ENCODE results near the gene PPP2R5C.

PPP2R5C gene

DNA sequence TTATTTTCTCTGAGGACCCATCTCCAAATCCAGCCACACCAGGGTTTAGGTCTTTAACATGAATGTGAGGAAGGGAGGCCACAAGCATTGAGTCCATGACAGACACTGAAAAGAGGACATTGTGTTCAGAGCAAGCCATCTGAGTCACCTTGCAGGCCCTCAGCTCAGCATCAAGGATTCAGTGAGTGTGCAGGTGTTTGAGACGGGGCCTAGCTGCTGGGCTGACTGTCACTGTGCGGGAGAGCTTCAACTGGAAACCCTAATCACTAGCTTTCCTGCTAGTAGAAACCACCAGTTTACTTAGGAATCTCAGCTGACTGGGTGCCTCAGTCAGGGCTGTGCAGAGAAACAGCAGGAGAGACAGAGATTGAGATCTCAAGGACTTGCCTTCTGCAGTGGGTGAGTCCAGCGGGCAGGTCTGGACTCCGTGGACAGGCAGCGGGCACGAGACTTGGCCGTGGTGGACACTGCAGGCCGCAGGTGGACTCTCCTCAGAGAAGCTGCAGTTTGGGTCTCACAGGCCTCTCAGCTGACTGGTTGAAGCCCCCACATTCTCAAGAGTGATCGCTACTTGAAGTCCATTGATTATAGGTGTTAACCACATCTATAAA lies 116.8 kb downstream of the PPP2R5C start:
- Histone ChIP-seq H3K4me3 (ENCODE audit: low read length) (peak overlapping the region; percentile 52; the same call in 1 of the 2 replicates), H3K9me3 (ENCODE audit: control insufficient read depth, insufficient read depth, low read length) (no peaks in the 10 kb centered on the region), H3K79me2 (ENCODE audit: control insufficient read depth, low read length) (peaks cover 78% of the 10 kb centered on the region), H3K27me3 (ENCODE audit: control insufficient read depth, low read length) (no peaks in the 10 kb centered on the region), H3K9me2 (replicated peaks; ENCODE audit: control insufficient read depth, low read length) (no peaks in the 10 kb centered on the region), H3K27ac (ENCODE audit: low read depth, low read length) (peak overlapping the region; percentile 100), H3K4me2 (ENCODE audit: low read length) (peak overlapping the region; percentile 59), H3F3A (ENCODE audit: control insufficient read depth, insufficient read depth) (peaks cover 26% of the 10 kb centered on the region), H3K36me3 (ENCODE audit: control insufficient read depth, low read length) (peaks cover 57% of the 10 kb centered on the region), H4K20me1 (ENCODE audit: control insufficient read depth, insufficient read depth, low read depth, low read length) (peaks cover 6% of the 10 kb centered on the region; the same call in 1 of the 2 replicates), H3K4me1 (ENCODE audit: control insufficient read depth, low read length) (peaks cover 58% of the 10 kb centered on the region)
- no peak for TF ChIP-seq EZH2phosphoT487 (IDR thresholded peaks at IDR 0.05; ENCODE audit: borderline replicate concordance, low read length)
- TF ChIP-seq, protein P1, sequence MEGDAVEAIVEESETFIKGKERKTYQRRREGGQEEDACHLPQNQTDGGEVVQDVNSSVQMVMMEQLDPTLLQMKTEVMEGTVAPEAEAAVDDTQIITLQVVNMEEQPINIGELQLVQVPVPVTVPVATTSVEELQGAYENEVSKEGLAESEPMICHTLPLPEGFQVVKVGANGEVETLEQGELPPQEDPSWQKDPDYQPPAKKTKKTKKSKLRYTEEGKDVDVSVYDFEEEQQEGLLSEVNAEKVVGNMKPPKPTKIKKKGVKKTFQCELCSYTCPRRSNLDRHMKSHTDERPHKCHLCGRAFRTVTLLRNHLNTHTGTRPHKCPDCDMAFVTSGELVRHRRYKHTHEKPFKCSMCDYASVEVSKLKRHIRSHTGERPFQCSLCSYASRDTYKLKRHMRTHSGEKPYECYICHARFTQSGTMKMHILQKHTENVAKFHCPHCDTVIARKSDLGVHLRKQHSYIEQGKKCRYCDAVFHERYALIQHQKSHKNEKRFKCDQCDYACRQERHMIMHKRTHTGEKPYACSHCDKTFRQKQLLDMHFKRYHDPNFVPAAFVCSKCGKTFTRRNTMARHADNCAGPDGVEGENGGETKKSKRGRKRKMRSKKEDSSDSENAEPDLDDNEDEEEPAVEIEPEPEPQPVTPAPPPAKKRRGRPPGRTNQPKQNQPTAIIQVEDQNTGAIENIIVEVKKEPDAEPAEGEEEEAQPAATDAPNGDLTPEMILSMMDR (IDR thresholded peaks at IDR 0.05; ENCODE audit: low read depth, low read length, poor library complexity, severe bottlenecking), result no peak

DNA sequence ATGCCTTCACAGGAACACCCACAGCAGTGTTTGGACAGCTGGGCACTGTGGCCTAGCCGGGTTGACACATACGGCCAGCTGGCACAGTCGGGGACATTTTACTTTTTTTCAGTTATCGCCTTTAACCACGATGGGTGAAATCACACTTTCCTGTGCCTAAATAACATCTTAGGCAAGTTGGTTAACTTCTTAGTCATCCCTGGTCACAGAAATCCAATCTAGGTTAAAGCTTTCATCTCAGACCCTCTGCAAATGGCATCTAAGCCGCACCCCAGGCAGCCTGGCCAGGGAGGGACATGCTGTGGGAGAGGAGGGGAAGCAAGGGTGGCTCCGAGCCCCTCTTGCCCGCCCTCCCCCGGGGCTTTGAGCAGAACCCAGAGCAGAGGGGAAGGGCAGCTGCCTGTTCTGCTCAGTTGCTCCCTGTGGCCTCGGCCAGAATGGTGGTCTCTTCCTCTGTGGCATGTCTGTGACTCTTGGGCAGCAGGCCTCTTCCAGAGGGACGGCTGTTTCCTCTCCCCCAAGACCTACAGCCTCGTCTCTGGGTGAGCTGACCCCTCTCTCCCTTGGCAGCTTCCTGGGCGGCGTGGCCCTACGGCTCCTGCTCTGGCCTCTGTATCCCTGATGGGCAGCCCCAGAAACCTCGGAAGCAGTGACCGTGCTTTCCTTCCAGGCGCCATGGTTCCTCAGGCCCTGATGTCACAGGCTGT lies 117.5 kb downstream of the PPP2R5C start:
- peaks cover 24% of the 10 kb centered on the region for H3F3A ChIP-seq (ENCODE audit: control insufficient read depth, insufficient read depth)
- H3K4me2 ChIP-seq (ENCODE audit: low read length), result peak overlapping the region; percentile 59
- peaks cover 58% of the 10 kb centered on the region for H3K36me3 ChIP-seq (ENCODE audit: control insufficient read depth, low read length)
- H3K9me2 ChIP-seq (replicated peaks; ENCODE audit: control insufficient read depth, low read length), result no peaks in the 10 kb centered on the region
- H4K20me1 ChIP-seq (ENCODE audit: control insufficient read depth, insufficient read depth, low read depth, low read length), result peaks cover 6% of the 10 kb centered on the region; the same call in 1 of the 2 replicates
- no peak overlapping the region for H3K27ac ChIP-seq (ENCODE audit: low read depth, low read length)
- peaks cover 51% of the 10 kb centered on the region for H3K4me1 ChIP-seq (ENCODE audit: control insufficient read depth, low read length)
- no peak for TF ChIP-seq EZH2phosphoT487 (IDR thresholded peaks at IDR 0.05; ENCODE audit: borderline replicate concordance, low read length)
- TF ChIP-seq, protein P1 (IDR thresholded peaks at IDR 0.05; ENCODE audit: low read depth, low read length, poor library complexity, severe bottlenecking), result no peak
- H3K27me3 ChIP-seq (ENCODE audit: control insufficient read depth, low read length), result no peaks in the 10 kb centered on the region
- H3K79me2 ChIP-seq (ENCODE audit: control insufficient read depth, low read length), result peaks cover 72% of the 10 kb centered on the region
- no peaks in the 10 kb centered on the region for H3K9me3 ChIP-seq (ENCODE audit: control insufficient read depth, insufficient read depth, low read length)
- no peak overlapping the region for H3K4me3 ChIP-seq (ENCODE audit: low read length)

DNA sequence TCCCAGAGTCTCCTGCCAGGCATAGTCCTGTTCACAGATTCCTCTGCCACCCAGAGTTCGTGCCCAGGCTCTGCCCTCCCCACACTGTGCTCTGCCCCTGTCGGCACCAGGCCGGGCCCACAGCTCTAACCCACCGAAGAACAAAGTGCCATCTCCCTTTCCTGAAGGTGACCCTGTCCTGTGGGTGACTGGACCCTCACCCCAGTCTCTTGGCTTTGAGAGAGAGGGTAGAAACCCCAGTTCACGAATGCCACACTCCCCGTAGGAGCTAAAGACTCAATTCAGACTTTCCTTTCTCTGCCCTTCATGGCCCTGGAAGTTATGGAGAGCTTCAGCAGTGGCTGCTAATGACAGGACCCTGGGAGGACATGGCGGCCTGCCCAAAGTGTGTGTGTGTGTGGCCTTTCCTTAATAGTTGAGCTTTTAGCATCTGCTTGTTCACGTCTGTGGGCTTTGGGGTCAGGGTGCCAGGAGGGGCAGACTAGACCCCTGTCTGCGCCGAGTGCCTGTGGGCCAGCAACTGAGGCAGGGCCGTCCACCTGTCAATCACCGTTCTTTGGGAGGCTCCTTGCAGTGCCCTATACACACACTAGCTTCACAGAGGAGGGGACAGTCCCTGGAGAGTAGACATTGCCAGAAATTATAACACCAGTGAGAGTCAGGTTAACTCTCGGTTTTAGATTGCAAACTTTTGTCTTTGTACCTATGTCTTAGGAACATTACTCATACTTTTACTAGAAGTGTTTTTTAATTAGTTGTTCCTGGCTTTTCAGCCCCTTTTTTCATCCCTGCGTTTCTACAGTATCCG lies 118.2 kb downstream of the PPP2R5C start:
- Histone ChIP-seq H3K9me2 (replicated peaks; ENCODE audit: control insufficient read depth, low read length) (no peaks in the 10 kb centered on the region), H3K4me2 (ENCODE audit: low read length) (no peak overlapping the region), H4K20me1 (ENCODE audit: control insufficient read depth, insufficient read depth, low read depth, low read length) (peaks cover 6% of the 10 kb centered on the region; the same call in 1 of the 2 replicates), H3K27ac (ENCODE audit: low read depth, low read length) (no peak overlapping the region), H3K9me3 (ENCODE audit: control insufficient read depth, insufficient read depth, low read length) (no peaks in the 10 kb centered on the region), H3K27me3 (ENCODE audit: control insufficient read depth, low read length) (no peaks in the 10 kb centered on the region), H3K36me3 (ENCODE audit: control insufficient read depth, low read length) (peaks cover 66% of the 10 kb centered on the region), H3K79me2 (ENCODE audit: control insufficient read depth, low read length) (peaks cover 64% of the 10 kb centered on the region), H3F3A (ENCODE audit: control insufficient read depth, insufficient read depth) (peaks cover 17% of the 10 kb centered on the region), H3K4me1 (ENCODE audit: control insufficient read depth, low read length) (peaks cover 44% of the 10 kb centered on the region), H3K4me3 (ENCODE audit: low read length) (no peak overlapping the region)
- TF ChIP-seq, protein P1 (IDR thresholded peaks at IDR 0.05; ENCODE audit: low read depth, low read length, poor library complexity, severe bottlenecking), result no peak
- no peak for TF ChIP-seq EZH2phosphoT487 (IDR thresholded peaks at IDR 0.05; ENCODE audit: borderline replicate concordance, low read length)

Data from DOHH2 (cell line).